ENCODE measurements around the gene SRD5A1.

DNA sequence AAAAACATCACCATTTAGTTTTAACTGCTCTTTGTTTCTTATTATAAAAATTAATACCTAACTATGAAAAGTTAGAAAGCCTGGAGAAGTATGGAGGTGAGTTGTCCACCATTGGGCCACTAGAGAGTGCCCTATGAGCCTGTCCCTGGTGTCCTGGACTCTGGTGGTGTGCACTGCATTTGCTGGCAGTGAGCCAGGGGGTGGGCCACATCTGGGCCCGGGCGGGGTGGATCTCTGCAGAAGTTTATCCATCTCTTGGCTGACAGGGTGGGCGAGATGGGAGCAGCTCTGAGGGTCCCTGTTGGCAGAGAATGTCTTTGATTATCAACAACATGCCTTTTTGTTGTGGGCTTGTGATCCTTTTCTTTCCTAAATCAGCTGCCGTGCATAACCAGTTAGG, 88.2 kb downstream of the SRD5A1 start:
- no peak for TF ChIP-seq POLR2A (IDR thresholded peaks at IDR 0.05)
- TF ChIP-seq, protein P1, sequence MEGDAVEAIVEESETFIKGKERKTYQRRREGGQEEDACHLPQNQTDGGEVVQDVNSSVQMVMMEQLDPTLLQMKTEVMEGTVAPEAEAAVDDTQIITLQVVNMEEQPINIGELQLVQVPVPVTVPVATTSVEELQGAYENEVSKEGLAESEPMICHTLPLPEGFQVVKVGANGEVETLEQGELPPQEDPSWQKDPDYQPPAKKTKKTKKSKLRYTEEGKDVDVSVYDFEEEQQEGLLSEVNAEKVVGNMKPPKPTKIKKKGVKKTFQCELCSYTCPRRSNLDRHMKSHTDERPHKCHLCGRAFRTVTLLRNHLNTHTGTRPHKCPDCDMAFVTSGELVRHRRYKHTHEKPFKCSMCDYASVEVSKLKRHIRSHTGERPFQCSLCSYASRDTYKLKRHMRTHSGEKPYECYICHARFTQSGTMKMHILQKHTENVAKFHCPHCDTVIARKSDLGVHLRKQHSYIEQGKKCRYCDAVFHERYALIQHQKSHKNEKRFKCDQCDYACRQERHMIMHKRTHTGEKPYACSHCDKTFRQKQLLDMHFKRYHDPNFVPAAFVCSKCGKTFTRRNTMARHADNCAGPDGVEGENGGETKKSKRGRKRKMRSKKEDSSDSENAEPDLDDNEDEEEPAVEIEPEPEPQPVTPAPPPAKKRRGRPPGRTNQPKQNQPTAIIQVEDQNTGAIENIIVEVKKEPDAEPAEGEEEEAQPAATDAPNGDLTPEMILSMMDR (IDR thresholded peaks at IDR 0.05) = no peak

Measured in adrenal gland (tissue), 5 donors.